GM12878 (cell line): ENCODE measurements around the gene LASP1. TPM values are rescaled to one million over a fixed set of nuclear protein-coding genes. Genes with fewer than 3 reads are reported as not detected.

Source experiments
- EZH2 ChIP-seq: IDR thresholded peaks from 2 replicates; pipeline ENCODE4 v1.6.1; 2012; ENCODE audit warnings: low read depth, mild to moderate bottlenecking, control low read depth, inconsistent platforms, low read length, borderline replicate concordance; ENCODE audit not compliant: control insufficient read depth
- LARP7 ChIP-seq: fragments of 450-650 bp; IDR thresholded peaks from 2 replicates; pipeline ENCODE4 v1.6.1; 2017; ENCODE audit warnings: mild to moderate bottlenecking
- MEF2B ChIP-seq: fragments of 450-650 bp; IDR thresholded peaks from 2 replicates; pipeline ENCODE4 v1.6.1; 2018; ENCODE audit warnings: mild to moderate bottlenecking, moderate library complexity; ENCODE audit not compliant: partially characterized antibody, poor library complexity, severe bottlenecking
- MYC ChIP-seq: IDR thresholded peaks from 2 replicates; pipeline ENCODE4 v1.6.1; 2011; ENCODE audit warnings: mild to moderate bottlenecking, low read length, moderate library complexity, inconsistent platforms; ENCODE audit not compliant: insufficient read depth, insufficient replicate concordance, insufficient read length, severe bottlenecking
- NR2F1 ChIP-seq: fragments of 450-650 bp; conservative IDR thresholded peaks from 2 replicates; pipeline ENCODE4 v1.6.1; 2017; ENCODE audit warnings: mild to moderate bottlenecking
- polyA plus RNA-seq, 11 experiments: library from polyadenylated mRNA; depleted of rRNA in 4 of 11; unstranded in 6 of 11; stranded (reverse) in 5 of 11; fragments of >200 nt; fragmentation: Nextera tagmentation in 4 of 11; fragmentation: Illumina TruSeq in 1 of 11; extraction: Ambion mirVana in 4 of 11; extraction: Trizol in 1 of 11; gene quantifications; 1 replicate in 1 of 11; 2 replicates in 10 of 11; pipeline versions ENCODE4 v1.2.1 to v1.2.3, GENCODE V29; 2011 to 2016; ENCODE audit warnings: inconsistent platforms in 2 of 11, missing spikeins in 2 of 11, low read depth in 1 of 11
- total RNA-seq, 4 experiments: library from RNA; depleted of rRNA in 3 of 4; stranded (reverse); fragments of >200 nt in 3 of 4; fragmentation: Illumina TruSeq in 1 of 4; extraction: Trizol in 1 of 4; gene quantifications; 2 replicates each; pipeline versions ENCODE4 v1.2.1 to v1.2.3, GENCODE V29; 2013 to 2021
- TF ChIP-seq, protein P1 (sequence below): fragments of 150-350 bp; IDR thresholded peaks from 2 replicates; pipeline ENCODE4 v1.6.1; 2016; ENCODE audit warnings: low read depth, low read length
- TF ChIP-seq, protein P2 (sequence below): fragments of 450-650 bp; IDR thresholded peaks from 2 replicates; pipeline ENCODE4 v1.6.1; 2017; ENCODE audit warnings: antibody characterized with exemption, mild to moderate bottlenecking, moderate library complexity
- TF ChIP-seq, protein P3 (sequence below): IDR thresholded peaks from 2 replicates; pipeline ENCODE4 v1.6.1; 2012; ENCODE audit warnings: mild to moderate bottlenecking, low read depth, low read length

Gene LASP1
- total and polyA plus RNA-seq, 10 of the 15 experiments (the other 5 are each of a cell fraction or from before 2014, with no cell fraction given) = 21.0 to 114 (median 59.3) TPM

DNA sequence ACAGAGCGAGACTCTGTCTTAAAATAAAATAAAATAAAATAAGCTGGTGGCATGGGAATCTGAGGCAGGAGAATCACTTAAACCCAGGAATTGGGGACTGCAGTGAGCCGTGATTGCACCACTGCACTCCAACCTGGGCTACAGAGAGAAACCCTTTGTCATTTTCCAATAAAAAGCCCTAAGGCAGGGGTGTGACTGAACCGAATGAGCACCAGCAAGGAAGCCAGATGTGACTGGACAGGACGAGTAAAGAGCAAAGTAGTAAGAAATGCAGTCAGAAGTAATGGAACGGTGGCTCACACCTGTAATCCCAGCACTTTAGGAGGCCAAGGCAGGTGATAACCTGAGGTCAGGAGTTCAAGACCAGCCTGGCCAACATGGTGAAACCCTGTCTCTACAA, 12.6 kb upstream of the LASP1 start (continued):
- TF ChIP-seq, protein P1, sequence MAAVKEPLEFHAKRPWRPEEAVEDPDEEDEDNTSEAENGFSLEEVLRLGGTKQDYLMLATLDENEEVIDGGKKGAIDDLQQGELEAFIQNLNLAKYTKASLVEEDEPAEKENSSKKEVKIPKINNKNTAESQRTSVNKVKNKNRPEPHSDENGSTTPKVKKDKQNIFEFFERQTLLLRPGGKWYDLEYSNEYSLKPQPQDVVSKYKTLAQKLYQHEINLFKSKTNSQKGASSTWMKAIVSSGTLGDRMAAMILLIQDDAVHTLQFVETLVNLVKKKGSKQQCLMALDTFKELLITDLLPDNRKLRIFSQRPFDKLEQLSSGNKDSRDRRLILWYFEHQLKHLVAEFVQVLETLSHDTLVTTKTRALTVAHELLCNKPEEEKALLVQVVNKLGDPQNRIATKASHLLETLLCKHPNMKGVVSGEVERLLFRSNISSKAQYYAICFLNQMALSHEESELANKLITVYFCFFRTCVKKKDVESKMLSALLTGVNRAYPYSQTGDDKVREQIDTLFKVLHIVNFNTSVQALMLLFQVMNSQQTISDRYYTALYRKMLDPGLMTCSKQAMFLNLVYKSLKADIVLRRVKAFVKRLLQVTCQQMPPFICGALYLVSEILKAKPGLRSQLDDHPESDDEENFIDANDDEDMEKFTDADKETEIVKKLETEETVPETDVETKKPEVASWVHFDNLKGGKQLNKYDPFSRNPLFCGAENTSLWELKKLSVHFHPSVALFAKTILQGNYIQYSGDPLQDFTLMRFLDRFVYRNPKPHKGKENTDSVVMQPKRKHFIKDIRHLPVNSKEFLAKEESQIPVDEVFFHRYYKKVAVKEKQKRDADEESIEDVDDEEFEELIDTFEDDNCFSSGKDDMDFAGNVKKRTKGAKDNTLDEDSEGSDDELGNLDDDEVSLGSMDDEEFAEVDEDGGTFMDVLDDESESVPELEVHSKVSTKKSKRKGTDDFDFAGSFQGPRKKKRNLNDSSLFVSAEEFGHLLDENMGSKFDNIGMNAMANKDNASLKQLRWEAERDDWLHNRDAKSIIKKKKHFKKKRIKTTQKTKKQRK = no peak
- TF ChIP-seq, protein P2, sequence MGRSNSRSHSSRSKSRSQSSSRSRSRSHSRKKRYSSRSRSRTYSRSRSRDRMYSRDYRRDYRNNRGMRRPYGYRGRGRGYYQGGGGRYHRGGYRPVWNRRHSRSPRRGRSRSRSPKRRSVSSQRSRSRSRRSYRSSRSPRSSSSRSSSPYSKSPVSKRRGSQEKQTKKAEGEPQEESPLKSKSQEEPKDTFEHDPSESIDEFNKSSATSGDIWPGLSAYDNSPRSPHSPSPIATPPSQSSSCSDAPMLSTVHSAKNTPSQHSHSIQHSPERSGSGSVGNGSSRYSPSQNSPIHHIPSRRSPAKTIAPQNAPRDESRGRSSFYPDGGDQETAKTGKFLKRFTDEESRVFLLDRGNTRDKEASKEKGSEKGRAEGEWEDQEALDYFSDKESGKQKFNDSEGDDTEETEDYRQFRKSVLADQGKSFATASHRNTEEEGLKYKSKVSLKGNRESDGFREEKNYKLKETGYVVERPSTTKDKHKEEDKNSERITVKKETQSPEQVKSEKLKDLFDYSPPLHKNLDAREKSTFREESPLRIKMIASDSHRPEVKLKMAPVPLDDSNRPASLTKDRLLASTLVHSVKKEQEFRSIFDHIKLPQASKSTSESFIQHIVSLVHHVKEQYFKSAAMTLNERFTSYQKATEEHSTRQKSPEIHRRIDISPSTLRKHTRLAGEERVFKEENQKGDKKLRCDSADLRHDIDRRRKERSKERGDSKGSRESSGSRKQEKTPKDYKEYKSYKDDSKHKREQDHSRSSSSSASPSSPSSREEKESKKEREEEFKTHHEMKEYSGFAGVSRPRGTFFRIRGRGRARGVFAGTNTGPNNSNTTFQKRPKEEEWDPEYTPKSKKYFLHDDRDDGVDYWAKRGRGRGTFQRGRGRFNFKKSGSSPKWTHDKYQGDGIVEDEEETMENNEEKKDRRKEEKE = no peak
- TF ChIP-seq EZH2 = no peak
- TF ChIP-seq, protein P3, sequence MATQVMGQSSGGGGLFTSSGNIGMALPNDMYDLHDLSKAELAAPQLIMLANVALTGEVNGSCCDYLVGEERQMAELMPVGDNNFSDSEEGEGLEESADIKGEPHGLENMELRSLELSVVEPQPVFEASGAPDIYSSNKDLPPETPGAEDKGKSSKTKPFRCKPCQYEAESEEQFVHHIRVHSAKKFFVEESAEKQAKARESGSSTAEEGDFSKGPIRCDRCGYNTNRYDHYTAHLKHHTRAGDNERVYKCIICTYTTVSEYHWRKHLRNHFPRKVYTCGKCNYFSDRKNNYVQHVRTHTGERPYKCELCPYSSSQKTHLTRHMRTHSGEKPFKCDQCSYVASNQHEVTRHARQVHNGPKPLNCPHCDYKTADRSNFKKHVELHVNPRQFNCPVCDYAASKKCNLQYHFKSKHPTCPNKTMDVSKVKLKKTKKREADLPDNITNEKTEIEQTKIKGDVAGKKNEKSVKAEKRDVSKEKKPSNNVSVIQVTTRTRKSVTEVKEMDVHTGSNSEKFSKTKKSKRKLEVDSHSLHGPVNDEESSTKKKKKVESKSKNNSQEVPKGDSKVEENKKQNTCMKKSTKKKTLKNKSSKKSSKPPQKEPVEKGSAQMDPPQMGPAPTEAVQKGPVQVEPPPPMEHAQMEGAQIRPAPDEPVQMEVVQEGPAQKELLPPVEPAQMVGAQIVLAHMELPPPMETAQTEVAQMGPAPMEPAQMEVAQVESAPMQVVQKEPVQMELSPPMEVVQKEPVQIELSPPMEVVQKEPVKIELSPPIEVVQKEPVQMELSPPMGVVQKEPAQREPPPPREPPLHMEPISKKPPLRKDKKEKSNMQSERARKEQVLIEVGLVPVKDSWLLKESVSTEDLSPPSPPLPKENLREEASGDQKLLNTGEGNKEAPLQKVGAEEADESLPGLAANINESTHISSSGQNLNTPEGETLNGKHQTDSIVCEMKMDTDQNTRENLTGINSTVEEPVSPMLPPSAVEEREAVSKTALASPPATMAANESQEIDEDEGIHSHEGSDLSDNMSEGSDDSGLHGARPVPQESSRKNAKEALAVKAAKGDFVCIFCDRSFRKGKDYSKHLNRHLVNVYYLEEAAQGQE = no peak
- TF ChIP-seq LARP7 = no peak
- TF ChIP-seq MYC = no peak
- TF ChIP-seq NR2F1 = no peak
- TF ChIP-seq MEF2B = no peak
- TF ChIP-seq, all 136 proteins: peak for 0
